Thoracic aorta (tissue), 2 donors: ENCODE results near the gene GALNT9. TPM values are rescaled to one million over a fixed set of nuclear protein-coding genes. Genes with fewer than 3 reads are reported as not detected.

Source experiments
- ATAC-seq: fragments of 150-250 bp; one replicate; pipeline ENCODE4 v1.8.0; 2017; ENCODE audit warnings: low read depth; ENCODE audit not compliant: insufficient number of reproducible peaks, low FRiP score
- DNase-seq: peaks from one replicate; pipeline ENCODE4 v3.0.0-alpha.2; 2020; ENCODE audit warnings: low spot score
- H3K27ac ChIP-seq, 2 donors: fragments of 200-600 bp; sonication (generic); 1 replicate in 1 of 2; 2 replicates in 1 of 2; pipeline ENCODE4 v1.5.1; 2016; ENCODE audit warnings: mild to moderate bottlenecking in 2 of 2, moderate library complexity in 2 of 2
- H3K27me3 ChIP-seq: fragments of 200-600 bp; sonication (generic); replicated peaks from 2 replicates; pipeline ENCODE4 v1.6.0; 2016; ENCODE audit warnings: mild to moderate bottlenecking; ENCODE audit not compliant: insufficient read depth
- H3K36me3 ChIP-seq: fragments of 200-600 bp; sonication (generic); one replicate; pipeline ENCODE4 v1.5.1; 2016
- H3K4me1 ChIP-seq, 2 donors: fragments of 200-600 bp; sonication (generic); 1 replicate in 1 of 2; 2 replicates in 1 of 2; pipeline versions ENCODE4 v1.5.1 to v1.6.0; 2016; ENCODE audit warnings: low read depth in 2 of 2, mild to moderate bottlenecking in 1 of 2; ENCODE audit not compliant: control insufficient read depth in 1 of 2
- H3K4me3 ChIP-seq: fragments of 200-600 bp; sonication (generic); 2 replicates; pipeline ENCODE4 v1.5.1; 2016; ENCODE audit warnings: mild to moderate bottlenecking
- H3K9me3 ChIP-seq: fragments of 200-600 bp; sonication (generic); 2 replicates; pipeline ENCODE4 v1.5.1; 2016
- CTCF ChIP-seq: fragments of 200-600 bp; sonication (generic); IDR thresholded peaks from one replicate; pipeline ENCODE4 v1.5.1; 2019; ENCODE audit warnings: antibody characterized with exemption
- total RNA-seq, 2 donors: library from RNA; depleted of rRNA; stranded (reverse); fragments of >200 nt; gene quantifications; one replicate each; pipeline versions ENCODE4 v1.1.0 to v1.2.3, GENCODE V29; 2016

Gene GALNT9
- total RNA-seq, 2 donors from 2014 or later, result 1.7 TPM; not detected in 1

- H3K9me3 ChIP-seq, result no peaks in the 10 kb centered on the region
- H3K4me3 ChIP-seq, result no peak overlapping the region
- no peak for ATAC-seq
- no peaks in the 10 kb centered on the region for H3K27me3 ChIP-seq
- TF ChIP-seq CTCF, result no peak
- DNase-seq, result no peak
- no peaks in the 10 kb centered on the region for H3K36me3 ChIP-seq
- no peak overlapping the region for H3K27ac ChIP-seq
- no peaks in the 10 kb centered on the region for H3K4me1 ChIP-seq
These were observed 115.3 kb downstream of the GALNT9 start for GRCh38 chr12:132214161-132214476.

GRCh38 chr12:132213359-132214160 is 115.8 kb downstream of the GALNT9 start:
- no peak for TF ChIP-seq CTCF
- no peaks in the 10 kb centered on the region for H3K9me3 ChIP-seq
- no peaks in the 10 kb centered on the region for H3K4me1 ChIP-seq
- no peaks in the 10 kb centered on the region for H3K27me3 ChIP-seq
- H3K4me3 ChIP-seq, result no peak overlapping the region
- DNase-seq (no peak), ATAC-seq (no peak)
- H3K27ac ChIP-seq, result no peak overlapping the region
- H3K36me3 ChIP-seq, result no peaks in the 10 kb centered on the region

DNA sequence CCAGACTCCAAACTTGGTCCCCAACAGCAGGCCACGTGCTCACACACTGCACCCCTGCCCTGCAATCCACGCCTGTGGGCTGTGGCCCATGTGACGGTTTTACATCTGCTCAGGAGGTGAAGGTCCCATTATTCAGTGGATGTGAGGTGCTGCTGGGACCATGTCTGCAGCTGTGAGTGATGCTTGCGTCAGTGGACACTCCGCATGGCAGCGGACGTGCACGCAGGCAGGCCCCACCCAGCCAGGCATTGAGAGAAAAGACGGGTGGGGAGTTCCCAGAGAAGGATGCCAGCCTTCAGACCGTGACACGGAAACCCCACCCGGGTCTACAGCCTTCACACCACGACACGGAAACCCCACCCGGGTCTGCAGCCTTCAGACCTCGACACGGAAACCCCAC is 117.6 kb downstream of the GALNT9 start:
- TF ChIP-seq CTCF, result no peak
- no peaks in the 10 kb centered on the region for H3K9me3 ChIP-seq
- H3K4me1 ChIP-seq, result no peaks in the 10 kb centered on the region
- ATAC-seq (no peak), DNase-seq (no peak)
- H3K27ac ChIP-seq, result no peak overlapping the region
- no peaks in the 10 kb centered on the region for H3K36me3 ChIP-seq
- no peaks in the 10 kb centered on the region for H3K27me3 ChIP-seq
- no peak overlapping the region for H3K4me3 ChIP-seq

GRCh38 chr12:132211326-132211725 is 118.1 kb downstream of the GALNT9 start:
- H3K9me3 ChIP-seq, result no peaks in the 10 kb centered on the region
- TF ChIP-seq CTCF, result no peak
- ATAC-seq (no peak), DNase-seq (no peak)
- no peaks in the 10 kb centered on the region for H3K36me3 ChIP-seq
- H3K27ac ChIP-seq, result no peak overlapping the region
- no peak overlapping the region for H3K4me3 ChIP-seq
- no peaks in the 10 kb centered on the region for H3K27me3 ChIP-seq
- no peaks in the 10 kb centered on the region for H3K4me1 ChIP-seq

GRCh38 chr12:132210223-132211055 is 119.0 kb downstream of the GALNT9 start:
- Histone ChIP-seq H3K9me3 (no peaks in the 10 kb centered on the region), H3K36me3 (no peaks in the 10 kb centered on the region), H3K4me3 (no peak overlapping the region), H3K27me3 (no peaks in the 10 kb centered on the region), H3K4me1 (peaks cover 0 to 5% of the 10 kb centered on the region in 2 donors), H3K27ac (no peak overlapping the region)
- TF ChIP-seq CTCF, result no peak
- ATAC-seq (no peak), DNase-seq (no peak)
